HG02610 (cell line): Measurements from ENCODE around the gene ZMYND10.

ENCODE experiments used
- ATAC-seq: cut with Tn5 transposase; IDR thresholded peaks from one replicate; pipeline ENCODE4 v1.9.1; 2021; ENCODE audit warnings: mild to moderate bottlenecking, moderate library complexity; ENCODE audit not compliant: unreplicated experiment

Gene ZMYND10

DNA sequence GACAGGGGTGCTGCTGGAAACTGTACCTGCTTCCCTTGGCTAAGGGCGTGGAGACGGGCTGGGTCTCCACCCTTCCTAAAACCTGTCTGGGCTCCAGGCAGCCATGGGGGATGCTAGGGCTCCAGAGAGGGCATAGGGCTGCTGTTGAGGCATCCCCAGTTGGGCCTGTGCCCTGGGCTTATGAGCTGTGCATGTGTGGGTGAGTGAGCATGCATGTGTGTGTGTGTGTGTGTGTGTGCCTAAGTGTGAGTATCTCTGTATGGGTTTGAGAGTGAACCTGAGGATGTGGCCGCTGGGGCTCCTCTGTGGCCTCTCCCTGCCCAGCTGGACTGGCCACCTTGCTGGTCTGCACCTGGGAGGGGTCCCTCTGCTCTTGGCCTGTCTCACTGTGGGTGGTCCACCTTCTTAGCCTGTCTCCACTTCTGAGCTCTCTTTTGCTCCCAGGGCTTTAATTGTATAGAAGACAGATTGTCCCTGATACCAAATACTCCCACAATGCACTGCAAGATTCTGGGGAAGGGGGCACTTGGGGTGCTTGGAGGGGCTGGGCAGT is 25.7 kb upstream of the ZMYND10 start:
- no peak for ATAC-seq

GRCh38 chr3:50370594-50370993 is 25.1 kb upstream of the ZMYND10 start:
- no peak for ATAC-seq

GRCh38 chr3:50369012-50369670 is 23.6 kb upstream of the ZMYND10 start:
- no peak for ATAC-seq

- no peak for ATAC-seq
Measured at GRCh38 chr3:50365842-50366220, 20.3 kb upstream of the ZMYND10 start.

- peak; percentile 89 for ATAC-seq
Measured at GRCh38 chr3:50365080-50365841, 19.7 kb upstream of the ZMYND10 start.

- ATAC-seq: no peak
Measured at GRCh38 chr3:50364573-50365079, 19.1 kb upstream of the ZMYND10 start.

- ATAC-seq: peak; percentile 5
Measured at GRCh38 chr3:50359760-50360110, 14.2 kb upstream of the ZMYND10 start.

GRCh38 chr3:50358911-50359759 is 13.6 kb upstream of the ZMYND10 start, which contains the start of gene TMEM115:
TMEM115 (minus strand) TSS chr3:50359521; CDS start chr3:50359063, 458 bp downstream.
- peak; percentile 99 for ATAC-seq

DNA sequence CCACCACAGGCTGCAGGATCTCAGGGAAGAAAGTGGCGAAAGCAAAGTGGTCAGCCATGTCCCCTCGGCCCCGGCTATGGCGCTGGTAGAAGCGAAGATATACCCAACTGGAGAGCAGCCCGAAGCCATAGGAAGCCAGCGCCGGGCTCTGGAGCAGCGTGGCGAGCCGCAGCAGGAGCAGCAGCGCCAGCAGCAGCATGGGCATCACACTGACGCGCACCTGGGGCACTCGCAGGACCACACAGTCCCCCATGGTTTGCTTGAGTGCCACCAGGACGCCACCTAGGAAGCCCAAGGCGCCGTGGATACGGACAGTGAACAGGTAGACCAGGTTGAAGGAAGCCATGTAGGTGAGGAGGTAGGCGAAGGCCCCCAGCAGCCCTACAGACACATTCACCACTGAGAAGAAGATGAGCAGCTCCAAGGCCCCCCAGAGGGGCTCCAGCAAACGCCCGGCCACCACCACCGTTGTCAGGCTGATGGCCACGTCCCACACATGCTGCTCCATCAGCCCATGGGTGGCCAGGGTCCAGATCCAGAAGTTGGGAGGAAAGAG is 12.9 kb upstream of the ZMYND10 start:
- ATAC-seq: no peak

- no peak for ATAC-seq
Measured at GRCh38 chr3:50357481-50357880, 11.9 kb upstream of the ZMYND10 start.

GRCh38 chr3:50356553-50356952 is 11.0 kb upstream of the ZMYND10 start:
- ATAC-seq: no peak

GRCh38 chr3:50355829-50356552 is 10.5 kb upstream of the ZMYND10 start:
- no peak for ATAC-seq

- ATAC-seq: no peak
Measured at GRCh38 chr3:50354850-50355249, 9.3 kb upstream of the ZMYND10 start.

DNA sequence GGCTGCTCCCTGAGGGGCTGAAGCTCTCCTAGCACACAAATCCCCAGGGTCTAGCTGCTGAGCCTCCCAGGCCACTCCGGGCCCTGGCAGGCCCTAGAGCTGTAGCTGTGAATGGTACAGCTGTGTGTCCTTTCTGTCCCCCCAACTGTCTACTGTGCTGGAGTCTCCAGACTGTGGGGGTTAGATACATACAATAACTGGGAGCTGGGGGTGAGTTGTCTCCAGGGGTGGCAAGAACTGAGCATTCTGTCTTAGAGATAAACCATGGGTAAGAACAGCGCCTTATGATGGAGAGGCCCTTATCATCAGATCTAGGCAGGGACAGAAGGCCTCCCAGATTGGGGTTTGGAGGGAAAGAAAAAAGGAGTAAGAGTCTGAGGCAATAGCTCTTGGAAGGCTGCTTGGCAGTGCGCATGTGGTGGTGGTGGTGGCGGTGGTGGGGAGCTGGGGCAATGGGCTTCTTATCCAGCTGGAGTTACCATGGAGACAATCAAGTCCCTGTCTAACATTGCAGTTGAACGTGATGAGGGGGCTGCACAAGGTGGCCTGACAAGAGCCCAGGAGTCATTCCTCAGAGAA is 8.7 kb upstream of the ZMYND10 start:
- ATAC-seq: no peak

DNA sequence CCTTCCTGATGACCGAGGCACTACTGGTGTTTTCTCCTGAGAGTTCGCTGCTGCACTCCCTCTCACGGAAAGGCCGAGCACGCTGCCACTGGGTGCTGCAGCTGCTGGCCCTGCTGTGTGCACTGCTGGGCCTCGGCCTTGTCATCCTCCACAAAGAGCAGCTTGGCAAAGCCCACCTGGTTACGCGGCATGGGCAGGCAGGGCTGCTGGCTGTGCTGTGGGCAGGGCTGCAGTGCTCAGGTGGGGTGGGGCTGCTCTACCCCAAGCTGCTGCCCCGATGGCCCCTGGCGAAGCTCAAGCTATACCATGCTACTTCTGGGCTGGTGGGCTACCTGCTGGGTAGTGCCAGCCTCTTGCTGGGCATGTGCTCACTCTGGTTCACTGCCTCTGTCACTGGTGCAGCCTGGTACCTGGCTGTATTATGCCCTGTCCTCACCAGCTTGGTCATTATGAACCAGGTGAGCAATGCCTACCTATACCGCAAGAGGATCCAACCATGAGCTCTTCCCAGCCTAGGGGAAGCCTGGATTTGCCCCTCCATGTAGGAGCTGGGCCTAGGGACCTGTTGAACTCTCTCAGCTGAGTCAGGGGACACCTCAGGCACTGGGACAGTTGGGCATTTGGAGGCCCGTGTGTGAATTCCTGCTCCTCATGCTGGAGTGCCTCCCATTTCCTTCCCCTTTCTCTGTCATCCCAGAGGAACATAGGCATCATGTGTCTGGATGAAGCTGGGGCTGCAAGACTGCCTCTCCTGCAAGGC is 7.9 kb upstream of the ZMYND10 start:
- no peak for ATAC-seq

- ATAC-seq: no peak
Measured at GRCh38 chr3:50352781-50353180, 7.2 kb upstream of the ZMYND10 start.

DNA sequence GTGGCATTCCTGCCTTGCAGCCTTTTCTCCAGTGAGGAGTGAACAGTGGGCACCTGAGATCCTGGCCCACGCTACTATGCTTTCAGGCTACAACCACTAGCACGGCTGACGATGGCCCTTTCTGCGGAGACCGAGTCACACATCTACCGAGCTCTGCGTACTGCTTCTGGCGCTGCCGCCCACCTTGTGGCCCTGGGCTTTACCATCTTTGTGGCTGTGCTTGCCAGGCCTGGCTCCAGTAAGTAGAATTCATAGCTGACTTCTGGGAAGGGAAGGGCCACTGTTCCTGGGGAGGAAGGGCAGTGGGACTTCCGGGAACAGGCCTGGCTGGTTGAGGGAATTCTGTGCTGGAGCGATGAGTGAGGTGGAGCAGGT is 5.8 kb upstream of the ZMYND10 start:
- no peak for ATAC-seq

GRCh38 chr3:50350527-50351322 is 5.2 kb upstream of the ZMYND10 start, which contains the start of the genes CYB561D2 and NPRL2:
CYB561D2 (plus strand) TSS chr3:50350862; CDS start chr3:50351434, 572 bp downstream.
NPRL2 (minus strand) TSS chr3:50350775; CDS start chr3:50350652, 123 bp downstream.
- ATAC-seq: peak; percentile 85
